GM18508 (cell line): ENCODE results near the gene PGM1.

ENCODE experiments used
- ATAC-seq: cut with Tn5 transposase; IDR thresholded peaks from one replicate; pipeline ENCODE4 v1.9.1; 2021; ENCODE audit warnings: moderate number of reproducible peaks; ENCODE audit not compliant: insufficient read depth, unreplicated experiment

PGM1 gene

DNA sequence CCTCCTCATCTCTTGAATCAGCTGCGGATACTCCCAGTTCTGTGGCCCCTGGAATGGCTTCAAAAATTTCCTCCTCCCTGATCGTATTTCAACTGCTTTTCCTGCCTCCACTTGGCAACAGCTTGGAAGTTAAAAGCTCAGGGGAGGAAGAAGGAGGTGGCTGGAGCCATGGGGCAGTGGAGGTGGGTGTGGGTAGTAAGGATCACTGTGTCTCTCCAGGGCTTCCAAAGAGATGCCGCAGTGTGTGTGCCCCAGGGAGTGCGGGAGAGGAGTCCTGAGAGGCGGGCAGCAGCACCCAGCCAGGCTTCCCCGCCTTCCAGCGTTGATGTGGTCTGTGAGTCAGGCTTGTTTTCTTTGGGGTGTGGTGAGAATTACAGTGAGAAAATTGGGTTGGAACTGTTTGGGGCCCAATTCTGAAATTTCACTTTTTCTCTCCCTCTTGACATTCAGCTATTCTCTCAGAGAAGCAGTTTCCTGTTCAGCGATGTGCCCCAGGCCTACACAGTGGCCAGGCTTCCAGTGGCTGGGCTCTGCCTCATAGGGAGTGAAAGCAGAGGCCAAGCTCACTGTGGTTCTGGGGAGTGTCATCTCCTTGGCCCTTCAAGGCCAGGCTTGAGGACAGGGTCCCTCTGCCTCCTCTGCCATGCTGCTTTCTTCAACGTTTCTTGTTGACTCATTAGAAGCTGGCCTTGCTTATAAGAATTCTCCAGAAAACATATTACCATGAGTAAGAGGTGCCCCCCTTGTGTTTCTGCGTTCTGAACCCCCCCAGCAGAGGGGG is 69.0 kb downstream of the PGM1 start:
- no peak for ATAC-seq

DNA sequence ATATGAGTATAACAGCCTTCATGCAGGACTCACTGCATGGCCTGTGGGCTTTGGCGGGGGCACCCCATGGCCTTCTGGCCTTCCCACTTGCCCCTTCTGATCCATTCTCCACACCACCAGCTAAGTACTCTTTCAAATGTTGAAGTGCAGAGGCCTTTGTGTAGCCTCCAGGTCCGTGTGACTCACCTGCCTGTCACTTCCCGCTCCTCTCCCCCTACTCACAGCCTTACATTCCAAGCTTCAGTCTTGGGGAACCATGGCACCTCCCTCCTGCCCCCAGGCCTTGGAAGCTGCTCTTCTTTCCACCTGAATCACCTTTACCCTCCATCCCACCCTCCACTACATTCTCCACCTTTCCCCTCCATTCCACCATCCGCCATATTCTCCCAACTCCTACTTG is 69.6 kb downstream of the PGM1 start:
- no peak for ATAC-seq

DNA sequence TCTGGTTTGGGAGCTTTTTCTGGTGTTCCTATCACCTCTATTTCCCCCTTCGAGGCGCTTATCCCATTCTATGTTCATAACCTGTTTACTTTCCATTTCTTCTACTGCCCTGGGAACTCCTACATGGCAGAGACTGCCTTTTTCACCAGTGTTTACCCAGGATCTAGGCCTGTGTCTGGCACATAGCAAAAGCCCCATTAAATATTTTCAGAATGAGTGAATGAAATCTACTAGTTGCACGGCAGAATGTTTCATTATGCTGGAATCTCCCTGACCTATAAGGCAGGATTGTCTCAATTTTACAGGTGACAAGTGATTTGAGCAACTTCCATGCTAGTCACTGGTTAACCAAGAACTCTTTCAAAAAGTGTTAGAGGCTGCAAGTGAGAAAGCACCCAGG is 70.1 kb downstream of the PGM1 start:
- ATAC-seq = no peak

DNA sequence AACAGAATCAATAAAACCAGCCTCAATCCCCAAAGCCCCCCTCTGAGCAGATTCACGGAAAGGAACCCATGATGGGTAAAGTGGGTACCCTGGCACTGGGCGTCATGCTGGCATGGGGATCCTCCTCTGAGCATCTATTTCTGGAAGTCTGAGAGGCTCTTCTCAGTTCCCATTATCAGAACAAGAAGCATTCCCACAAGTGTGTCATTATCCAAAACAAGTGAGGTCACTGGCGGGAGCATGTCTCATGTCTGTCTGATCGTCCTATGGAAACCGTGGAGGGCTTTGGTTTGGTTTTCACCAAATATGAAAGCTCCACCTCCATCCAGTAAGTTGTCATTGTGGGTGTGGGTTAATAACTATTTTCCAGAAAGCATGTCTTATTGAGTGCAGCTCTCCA is 70.7 kb downstream of the PGM1 start:
- no peak for ATAC-seq

DNA sequence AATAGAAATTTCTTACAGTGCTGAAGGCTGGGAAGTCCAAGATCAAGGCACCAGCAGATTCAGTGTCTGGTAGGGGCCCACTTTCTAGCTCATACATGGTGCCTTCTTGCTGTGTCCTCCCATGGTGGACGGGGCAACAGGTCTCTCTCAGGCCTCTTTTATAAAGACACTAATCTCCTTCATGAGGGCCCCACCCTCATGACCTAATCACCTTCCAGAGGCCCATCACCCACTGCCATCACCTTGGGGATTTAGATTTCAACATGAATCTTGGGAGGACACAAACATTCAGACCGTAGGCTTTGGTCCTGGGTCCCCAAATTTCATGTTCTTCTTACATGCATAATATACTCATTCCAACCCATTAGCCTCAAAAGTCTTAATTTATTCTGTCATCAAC is 71.5 kb downstream of the PGM1 start:
- ATAC-seq = no peak

DNA sequence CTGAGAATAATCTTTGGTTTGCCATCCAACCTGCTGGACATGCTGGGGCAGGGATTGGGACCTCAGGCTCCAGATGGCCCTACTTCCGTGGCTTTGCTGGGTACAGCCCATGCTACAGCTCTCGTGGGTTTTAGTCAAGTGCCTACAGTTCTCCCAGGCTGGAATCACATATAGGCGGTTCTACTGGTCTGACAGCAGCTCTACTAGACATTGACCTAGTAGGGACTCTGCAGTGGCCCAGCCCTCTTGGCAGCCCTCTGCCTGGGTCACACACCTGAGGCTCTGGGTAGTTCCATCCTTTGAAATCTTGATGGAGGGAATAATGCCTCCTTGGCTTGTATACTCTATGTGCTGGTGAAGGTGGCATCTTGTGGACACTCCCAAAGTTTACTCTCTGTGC is 72.2 kb downstream of the PGM1 start:
- no peak for ATAC-seq

DNA sequence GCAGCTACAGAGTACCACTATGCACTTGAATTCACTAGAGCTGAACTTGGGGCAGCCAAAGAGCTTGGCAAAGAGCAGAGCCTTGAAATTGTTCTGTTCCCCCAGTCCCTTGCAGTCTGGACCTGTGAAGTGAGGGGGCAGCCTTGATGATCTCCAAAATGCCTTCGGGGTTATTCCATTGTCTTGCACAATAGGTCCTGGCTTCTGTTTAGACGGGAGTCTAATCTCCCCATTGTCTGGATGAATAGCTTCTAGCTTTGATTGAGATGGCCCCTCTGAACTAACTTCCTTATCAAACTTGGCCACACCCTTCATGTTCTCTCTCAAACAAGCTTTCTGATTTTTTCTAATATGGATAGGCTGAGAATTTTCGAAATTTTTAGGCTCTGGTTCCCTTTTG is 72.6 kb downstream of the PGM1 start:
- no peak for ATAC-seq

DNA sequence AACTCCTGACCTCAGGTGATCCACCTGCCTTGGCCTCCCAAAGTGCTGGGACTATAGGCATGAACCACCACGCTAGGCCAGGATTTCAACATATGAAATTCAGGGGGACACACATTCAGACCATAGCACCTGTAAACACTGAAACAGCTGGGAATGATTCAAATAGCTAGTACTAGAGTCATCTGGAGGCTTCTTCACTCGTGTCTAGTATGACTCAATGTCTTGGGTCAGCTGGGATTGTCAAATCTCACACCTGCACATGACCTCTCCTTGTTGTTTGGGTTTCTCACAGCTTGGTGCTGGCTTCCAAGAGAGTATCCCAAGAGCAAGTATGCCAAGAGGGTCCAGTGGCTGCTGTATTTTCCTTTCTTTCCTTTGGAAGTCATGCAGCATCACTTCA is 75.1 kb downstream of the PGM1 start:
- no peak for ATAC-seq

DNA sequence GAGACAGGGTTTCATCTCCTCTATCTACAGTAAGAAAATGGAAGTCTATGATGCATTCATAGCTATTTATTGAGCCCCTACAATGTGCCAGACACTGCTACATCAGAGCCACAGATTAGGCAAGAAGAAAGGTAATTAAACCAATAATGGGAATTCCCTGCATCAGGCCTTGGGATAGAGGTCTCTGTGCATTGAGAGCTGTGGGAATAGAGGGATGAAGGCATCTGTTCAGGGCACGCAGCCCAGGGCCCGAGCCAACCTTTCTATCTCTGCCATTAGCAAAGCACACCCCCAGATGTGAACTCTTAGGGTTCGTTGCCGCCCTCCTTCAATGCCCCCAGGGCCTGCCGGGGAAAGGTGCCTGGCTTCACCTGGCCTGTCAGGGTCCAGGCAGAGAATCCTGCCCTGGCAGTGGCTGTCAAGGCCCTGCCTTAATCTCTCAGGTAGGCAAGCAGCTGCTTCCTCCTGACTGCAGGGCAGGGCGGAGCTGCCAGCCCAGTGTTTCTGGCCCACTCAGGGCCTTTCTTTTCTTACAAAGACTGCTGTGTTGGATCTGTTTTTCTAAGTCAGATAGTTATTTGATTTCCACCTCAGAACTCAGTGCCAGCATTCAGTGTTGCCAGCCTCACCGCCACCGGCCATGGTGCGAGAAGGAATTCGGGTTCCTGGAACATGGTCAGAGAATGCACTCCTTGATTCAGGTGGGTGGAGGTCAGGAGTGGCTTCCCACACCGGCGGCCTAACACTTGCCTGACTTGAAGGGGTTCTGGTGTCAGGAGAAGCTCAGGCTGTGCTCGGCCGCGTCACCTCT is 76.1 kb downstream of the PGM1 start:
- no peak for ATAC-seq

DNA sequence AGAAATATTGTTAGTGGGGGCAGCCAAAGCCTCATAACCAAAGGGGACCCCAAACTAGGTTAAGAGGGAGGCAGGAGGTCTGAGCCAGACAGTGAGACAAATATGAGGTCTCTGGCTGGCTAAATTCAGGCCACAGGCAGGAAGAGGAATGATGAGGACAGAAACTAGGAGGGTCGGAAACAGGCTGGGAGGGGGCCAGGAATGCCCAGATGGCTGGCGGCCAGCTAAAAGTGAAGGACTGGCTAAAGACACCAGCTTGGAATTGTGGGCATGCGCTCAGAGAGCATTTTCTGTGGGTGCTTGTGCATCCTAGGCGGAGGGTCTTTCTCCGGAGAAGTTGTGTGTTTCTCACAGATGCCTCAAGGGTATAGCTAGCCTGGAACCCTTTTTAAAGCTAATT is 77.0 kb downstream of the PGM1 start:
- ATAC-seq = no peak

DNA sequence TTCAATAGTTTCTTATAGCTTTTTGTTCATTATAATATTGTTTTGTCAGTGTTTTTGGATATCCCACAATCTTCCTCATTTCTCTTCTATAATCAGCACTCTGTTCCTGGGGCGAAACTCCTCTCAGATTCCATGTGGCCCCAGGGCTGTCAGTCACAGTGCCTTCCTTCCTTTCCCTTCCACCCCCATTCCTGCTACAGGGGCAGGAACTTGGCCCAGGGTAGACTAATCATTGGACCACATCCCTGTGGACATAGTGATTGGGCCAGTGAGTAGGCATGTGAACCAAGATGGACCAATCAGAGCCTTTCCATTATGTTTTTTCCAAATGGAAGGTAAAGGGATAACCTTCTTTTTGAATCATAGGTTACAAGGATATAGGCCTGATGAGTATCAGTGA is 78.3 kb downstream of the PGM1 start:
- ATAC-seq = no peak

DNA sequence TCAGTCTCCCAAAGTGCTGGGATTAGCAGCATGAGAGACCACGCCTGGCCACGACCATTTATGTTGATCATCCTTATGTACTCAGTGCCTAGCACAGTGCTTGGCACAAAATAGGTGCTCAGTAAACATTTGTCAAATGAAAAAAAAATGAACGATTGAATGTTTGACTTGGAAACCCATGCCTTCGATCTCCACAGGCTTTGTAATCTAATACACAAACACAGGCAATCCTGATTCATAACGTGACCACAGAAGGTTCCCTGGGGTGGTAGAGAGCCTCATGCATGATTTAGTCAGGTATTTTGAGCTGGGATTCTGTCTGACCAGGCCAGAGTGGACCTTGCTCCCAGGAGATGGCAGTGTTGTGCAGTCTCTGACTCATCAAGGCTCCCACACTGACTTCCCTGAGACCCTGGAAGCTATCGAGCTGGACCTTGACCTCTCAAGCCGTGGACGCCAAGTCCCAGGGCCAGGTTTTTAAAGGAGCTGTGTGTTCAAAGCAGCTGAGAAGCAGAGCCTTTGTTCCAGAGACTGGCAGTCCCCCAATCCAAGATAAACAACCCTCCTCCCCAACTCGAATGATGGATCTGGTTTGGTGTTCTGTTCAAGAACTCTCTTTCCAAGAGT is 81.1 kb downstream of the PGM1 start:
- no peak for ATAC-seq

DNA sequence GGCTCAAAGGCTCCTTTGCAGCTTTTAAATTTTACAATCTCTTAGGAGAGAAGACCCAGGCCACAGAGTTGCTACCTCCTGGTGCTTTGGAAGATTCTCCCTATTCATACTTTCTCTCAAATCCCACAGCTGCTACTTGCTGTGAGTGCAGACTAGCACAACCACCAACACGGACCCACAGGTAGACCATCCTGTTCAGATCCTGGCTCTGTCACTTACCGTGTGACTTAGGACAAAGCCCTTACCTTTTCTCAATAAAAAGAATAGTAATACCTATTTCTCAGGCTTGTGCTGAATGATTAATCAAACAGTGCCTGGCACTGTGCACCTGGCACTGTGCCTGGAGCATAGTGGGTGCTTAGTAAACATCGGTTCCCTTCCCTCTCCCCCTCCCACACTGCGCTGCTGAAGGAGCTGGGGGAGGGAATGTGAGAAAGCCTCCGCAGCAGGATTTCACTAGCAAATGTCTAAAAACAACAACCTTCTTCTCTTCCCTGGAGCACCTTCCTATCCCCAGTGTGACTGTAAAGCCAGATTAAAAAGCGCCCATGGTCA is 81.7 kb downstream of the PGM1 start:
- ATAC-seq = no peak

DNA sequence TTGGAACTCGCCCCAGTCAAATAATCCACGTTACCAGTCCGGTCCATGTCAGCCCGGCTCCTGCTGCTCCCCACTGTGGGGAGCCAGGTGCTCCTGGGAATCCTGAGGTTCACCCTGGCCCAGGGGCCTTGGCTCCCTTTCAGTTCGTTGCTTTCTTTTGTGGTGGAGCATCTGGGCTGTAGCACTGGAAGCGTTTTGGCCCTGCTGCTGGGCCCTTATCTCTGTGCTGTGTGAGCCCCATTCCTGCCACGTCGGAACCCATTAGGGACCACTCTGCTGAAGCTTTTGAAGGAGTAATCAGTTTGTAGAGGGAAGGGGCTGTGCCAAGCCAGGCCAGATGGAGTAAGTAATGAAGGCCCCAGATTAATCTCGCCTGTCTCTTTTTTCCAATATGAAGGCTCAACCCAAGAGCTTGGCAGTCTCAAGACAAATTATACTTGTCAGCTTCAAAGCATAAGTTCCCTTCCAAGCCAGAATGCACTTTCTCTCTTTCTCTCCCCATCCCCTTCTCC is 82.3 kb downstream of the PGM1 start:
- ATAC-seq = no peak

DNA sequence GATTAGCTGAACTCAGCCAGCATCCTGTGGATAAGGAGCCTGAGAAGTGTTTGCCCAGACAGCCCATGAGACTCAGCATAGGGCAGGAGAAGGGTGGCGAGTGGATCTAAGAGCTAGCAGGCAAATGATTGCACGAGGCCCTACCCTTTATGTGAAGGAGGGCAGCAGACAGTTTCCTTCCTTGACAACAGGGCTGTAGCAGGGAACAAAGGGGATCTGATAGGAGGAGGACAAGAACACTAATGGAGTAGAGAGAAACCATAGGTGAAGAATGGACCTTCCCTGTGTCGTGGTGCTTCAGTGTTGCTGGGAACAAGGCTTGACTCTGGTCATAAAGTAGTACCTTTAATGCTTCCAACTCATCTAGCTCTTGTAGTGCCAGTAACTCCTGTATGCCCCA is 84.3 kb downstream of the PGM1 start:
- no peak for ATAC-seq

DNA sequence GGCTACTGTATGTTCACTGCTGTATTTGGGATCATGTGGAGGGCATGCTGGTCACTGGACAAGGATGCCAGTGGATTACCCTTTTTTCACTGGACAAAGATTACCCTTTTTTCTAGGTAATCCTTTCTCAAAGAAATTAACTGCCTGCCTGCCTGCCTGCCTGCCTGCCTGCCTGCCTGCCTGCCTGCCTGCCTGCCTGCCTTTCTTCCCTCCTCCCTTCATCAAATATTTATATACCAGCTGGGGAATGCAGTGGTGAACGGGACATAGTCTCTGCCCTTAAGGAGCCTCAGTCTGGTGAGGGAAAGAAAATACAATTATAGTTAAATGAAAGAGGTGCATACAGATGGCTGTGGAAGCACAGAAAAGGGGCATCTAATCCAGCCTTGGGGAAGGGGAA is 85.0 kb downstream of the PGM1 start:
- ATAC-seq = no peak

DNA sequence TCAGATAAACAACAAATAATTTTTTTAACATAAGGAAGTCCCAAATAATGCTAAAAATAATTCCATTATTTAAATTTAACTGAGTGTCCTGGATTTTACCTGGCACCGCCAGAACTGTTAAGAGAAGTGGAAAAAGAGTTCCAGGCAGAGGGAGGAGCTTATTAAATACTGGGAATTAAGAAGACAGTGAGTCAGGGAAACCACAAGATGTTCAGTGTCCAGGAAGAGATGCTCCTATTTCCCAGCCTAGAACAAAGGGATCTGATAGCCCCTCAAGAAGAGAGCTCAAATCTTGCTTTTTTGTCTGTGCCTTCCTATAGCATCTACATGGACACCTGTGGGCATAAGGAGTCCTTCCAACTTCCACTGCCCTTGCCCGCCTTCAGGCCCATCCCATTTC is 85.9 kb downstream of the PGM1 start:
- no peak for ATAC-seq

DNA sequence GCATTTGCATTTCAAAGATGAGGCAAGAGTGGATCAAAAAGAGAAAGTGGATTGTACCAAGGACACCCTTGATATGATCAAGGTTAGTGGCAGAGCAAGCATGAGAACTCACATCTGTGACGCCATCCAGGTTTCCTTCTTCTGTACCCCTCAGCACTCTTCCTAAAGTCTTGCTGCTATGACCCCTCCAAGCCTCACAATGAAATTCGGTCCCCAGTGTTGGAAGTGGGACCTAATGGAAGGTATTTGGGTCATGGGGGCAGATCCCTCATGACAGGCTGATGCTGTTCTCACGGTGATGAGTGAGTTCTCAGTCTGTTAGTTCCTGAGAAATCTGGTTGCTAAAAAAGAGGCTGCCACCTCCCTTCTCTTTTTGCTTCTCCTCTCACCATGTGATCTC is 86.4 kb downstream of the PGM1 start:
- ATAC-seq = no peak

DNA sequence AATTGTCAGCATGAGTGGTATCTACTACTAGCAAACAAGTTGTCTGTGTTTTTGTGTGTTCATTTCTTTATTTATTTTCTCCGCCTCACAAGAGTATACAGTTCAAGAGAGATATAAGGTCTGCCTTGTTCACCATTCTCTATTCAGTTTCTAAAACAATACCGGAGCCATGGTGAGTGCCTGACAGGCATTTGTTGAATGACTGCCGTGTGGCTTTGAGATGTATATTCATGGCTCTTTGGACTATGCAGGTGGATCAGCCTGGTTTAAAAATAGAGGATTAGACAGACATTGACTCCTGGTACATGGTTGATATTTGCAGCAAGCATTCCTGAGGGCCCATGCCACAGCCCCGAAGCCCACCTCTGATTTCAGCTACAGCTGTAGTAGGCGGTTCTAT is 89.7 kb downstream of the PGM1 start:
- no peak for ATAC-seq

DNA sequence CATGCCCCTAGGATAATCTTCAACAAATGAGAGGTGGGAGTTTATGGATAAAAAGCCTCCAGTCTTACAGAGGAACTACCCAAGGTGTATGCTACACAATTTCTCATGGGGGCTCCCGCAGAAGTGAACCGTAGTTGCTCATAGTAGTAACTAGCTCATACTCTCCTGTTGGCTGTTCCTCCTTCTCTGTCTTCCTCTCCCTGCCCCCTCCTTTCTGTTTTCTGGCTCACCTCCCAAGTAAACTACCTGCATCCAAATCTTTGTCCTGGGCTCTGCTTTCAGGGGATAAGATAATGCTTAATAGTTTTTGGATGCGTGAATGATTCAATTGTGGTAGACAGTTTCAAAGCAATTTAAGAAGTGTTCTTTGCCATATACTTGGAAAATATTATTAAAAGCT is 90.5 kb downstream of the PGM1 start:
- ATAC-seq = no peak

DNA sequence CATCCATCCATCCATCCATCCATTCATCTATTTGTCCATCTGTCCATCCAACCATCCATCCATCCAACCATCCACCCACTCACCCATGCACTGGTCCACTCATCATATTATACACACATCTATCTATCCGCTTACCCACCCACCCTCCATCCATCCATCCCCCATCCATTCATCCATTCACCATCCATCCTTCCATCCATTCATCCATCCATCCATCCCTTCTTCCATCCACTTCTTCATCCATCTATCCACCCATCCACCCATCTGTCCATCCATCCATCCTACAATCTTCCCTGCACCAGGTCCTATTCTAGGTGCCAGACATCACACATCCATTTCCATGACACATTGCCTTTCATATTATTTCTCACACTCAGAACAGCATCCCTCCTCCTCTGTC is 93.5 kb downstream of the PGM1 start:
- ATAC-seq = no peak
